GM12873 (cell line): Measurements from ENCODE around the gene ACTBL2.

ENCODE experiments used
- CTCF ChIP-seq: IDR thresholded peaks from 2 replicates; pipeline ENCODE4 v1.5.1; 2012; ENCODE audit warnings: low read depth, mild to moderate bottlenecking, moderate library complexity, low read length, control low read depth; ENCODE audit not compliant: insufficient read depth; ENCODE audit errors: missing control alignments

ACTBL2 gene

GRCh38 chr5:57450991-57451876, 31.4 kb downstream of the ACTBL2 start:
- TF ChIP-seq CTCF = no peak

- TF ChIP-seq CTCF = no peak
Observed at GRCh38 chr5:57448751-57449150, 33.9 kb downstream of the ACTBL2 start.

- TF ChIP-seq CTCF = no peak
Observed at GRCh38 chr5:57448287-57448686, 34.3 kb downstream of the ACTBL2 start.

- TF ChIP-seq CTCF = no peak
Observed at GRCh38 chr5:57447658-57448057, 35.0 kb downstream of the ACTBL2 start.

- TF ChIP-seq CTCF = no peak
Observed at GRCh38 chr5:57446966-57447365, 35.6 kb downstream of the ACTBL2 start.

GRCh38 chr5:57445705-57446037, 36.9 kb downstream of the ACTBL2 start:
- TF ChIP-seq CTCF = no peak

GRCh38 chr5:57445006-57445704, 37.5 kb downstream of the ACTBL2 start:
- no peak for TF ChIP-seq CTCF
